Activated CD8-positive, alpha-beta memory T cell treated with anti-CD3 and anti-CD28 coated beads, Interleukin-2, amount 50 U/mL, for 48 hours (primary cell): Measurements from ENCODE around the gene MYL4.
"Not testable (repeated sequence)": the region's sequence is repeated elsewhere in the genome, so short reads cannot be mapped to it uniquely, and the experiment has no call there.

Experiments
- DNase-seq: peaks from one replicate; pipeline ENCODE4 v3.0.0-alpha.2; 2020

Gene MYL4

GRCh38 chr17:47193931-47194511 is 15.1 kb upstream of the MYL4 start:
- DNase-seq = no peak

- no peak for DNase-seq
Observed at GRCh38 chr17:47197821-47198220, 11.3 kb upstream of the MYL4 start.

GRCh38 chr17:47199627-47200324 is 9.4 kb upstream of the MYL4 start:
- DNase-seq = no peak

GRCh38 chr17:47200325-47200664 is 8.9 kb upstream of the MYL4 start:
- DNase-seq = no peak

- no peak for DNase-seq
Observed at GRCh38 chr17:47201166-47201565, 8.0 kb upstream of the MYL4 start.

- peak; percentile 67 for DNase-seq
Observed at GRCh38 chr17:47203984-47204721, 5.0 kb upstream of the MYL4 start.

GRCh38 chr17:47204722-47205418 is 4.3 kb upstream of the MYL4 start:
- peak; percentile 66 for DNase-seq

- peak; percentile 70 for DNase-seq
Observed at GRCh38 chr17:47205419-47205963, 3.7 kb upstream of the MYL4 start.

GRCh38 chr17:47207143-47208067 is 1.7 kb upstream of the MYL4 start:
- DNase-seq = no peak

- DNase-seq = no peak
Observed at GRCh38 chr17:47209499-47209898, 351 bp downstream of the MYL4 start.

GRCh38 chr17:47210105-47210504 is 957 bp downstream of the MYL4 start:
- no peak for DNase-seq

- DNase-seq = no peak
Observed at GRCh38 chr17:47210779-47211178, 1.6 kb downstream of the MYL4 start.

GRCh38 chr17:47212458-47212857 is 3.3 kb downstream of the MYL4 start:
- no peak for DNase-seq

GRCh38 chr17:47213540-47213939 is 4.4 kb downstream of the MYL4 start:
- no peak for DNase-seq

- no peak for DNase-seq
Observed at GRCh38 chr17:47214931-47215330, 5.8 kb downstream of the MYL4 start.

- not testable (repeated sequence) for DNase-seq
Observed at GRCh38 chr17:47216821-47217220, 7.7 kb downstream of the MYL4 start.

- DNase-seq = not testable (repeated sequence)
Observed at GRCh38 chr17:47217279-47217678, 8.1 kb downstream of the MYL4 start.

- DNase-seq = no peak
Observed at GRCh38 chr17:47218896-47219430, 9.8 kb downstream of the MYL4 start.

- no peak for DNase-seq
Observed at GRCh38 chr17:47219621-47220475, 10.7 kb downstream of the MYL4 start.

GRCh38 chr17:47220531-47220999 is 11.4 kb downstream of the MYL4 start:
- DNase-seq = no peak

- DNase-seq = no peak
Observed at GRCh38 chr17:47221154-47221553, 12.0 kb downstream of the MYL4 start.
